B cell (primary cell): ENCODE data around the gene SLC39A13.

Experiments
- EZH2 ChIP-seq: IDR thresholded peaks from 2 replicates; pipeline ENCODE4 v1.6.1; 2012; ENCODE audit warnings: borderline replicate concordance, low read depth, mild to moderate bottlenecking, moderate library complexity, low read length; ENCODE audit not compliant: insufficient read depth, poor library complexity, severe bottlenecking
- TF ChIP-seq, protein P1 (sequence below): fragments of 200-600 bp; IDR thresholded peaks from one replicate; pipeline ENCODE4 v1.8.0; 2022; ENCODE audit warnings: antibody characterized with exemption, mild to moderate bottlenecking

DNA sequence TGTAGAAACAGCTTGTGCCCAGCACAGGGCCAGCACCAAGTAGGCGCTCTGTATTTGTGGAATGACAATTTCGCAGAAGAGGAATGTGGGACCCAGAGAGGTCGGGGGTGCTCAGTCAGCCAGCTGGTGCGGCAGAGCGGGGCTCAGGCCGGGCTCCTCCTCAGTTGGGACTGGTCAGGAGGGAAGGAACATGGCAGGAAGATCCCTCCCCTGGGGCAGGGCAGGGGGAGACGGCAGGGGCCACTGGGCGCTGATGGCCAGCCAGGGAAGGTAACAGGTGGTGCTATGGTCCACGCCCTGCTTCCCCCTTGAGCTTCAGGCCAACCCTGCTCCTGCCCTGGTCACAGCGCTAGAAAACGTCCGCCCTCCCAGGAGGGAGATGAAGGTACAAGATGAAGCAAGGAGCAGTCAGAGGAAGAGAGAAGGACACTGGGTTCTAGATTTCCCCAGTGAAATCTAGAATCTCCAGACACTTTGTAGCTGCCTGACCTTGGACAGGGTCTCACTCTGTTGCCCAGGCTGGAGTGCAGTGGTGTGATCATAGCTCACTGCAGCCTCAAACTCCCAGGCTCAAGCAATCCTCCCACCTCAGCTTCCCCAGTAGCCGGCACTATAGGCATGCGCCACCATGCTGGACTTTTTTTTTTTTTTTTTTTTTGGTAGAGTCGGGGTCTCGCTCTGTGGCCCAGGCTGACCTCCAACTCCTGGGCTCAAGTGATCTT is 16.5 kb upstream of the SLC39A13 start:
- TF ChIP-seq, protein P1, sequence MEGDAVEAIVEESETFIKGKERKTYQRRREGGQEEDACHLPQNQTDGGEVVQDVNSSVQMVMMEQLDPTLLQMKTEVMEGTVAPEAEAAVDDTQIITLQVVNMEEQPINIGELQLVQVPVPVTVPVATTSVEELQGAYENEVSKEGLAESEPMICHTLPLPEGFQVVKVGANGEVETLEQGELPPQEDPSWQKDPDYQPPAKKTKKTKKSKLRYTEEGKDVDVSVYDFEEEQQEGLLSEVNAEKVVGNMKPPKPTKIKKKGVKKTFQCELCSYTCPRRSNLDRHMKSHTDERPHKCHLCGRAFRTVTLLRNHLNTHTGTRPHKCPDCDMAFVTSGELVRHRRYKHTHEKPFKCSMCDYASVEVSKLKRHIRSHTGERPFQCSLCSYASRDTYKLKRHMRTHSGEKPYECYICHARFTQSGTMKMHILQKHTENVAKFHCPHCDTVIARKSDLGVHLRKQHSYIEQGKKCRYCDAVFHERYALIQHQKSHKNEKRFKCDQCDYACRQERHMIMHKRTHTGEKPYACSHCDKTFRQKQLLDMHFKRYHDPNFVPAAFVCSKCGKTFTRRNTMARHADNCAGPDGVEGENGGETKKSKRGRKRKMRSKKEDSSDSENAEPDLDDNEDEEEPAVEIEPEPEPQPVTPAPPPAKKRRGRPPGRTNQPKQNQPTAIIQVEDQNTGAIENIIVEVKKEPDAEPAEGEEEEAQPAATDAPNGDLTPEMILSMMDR, result no peak
- no peak for TF ChIP-seq EZH2
